Activated CD8-positive, alpha-beta memory T cell treated with anti-CD3 and anti-CD28 coated beads, Interleukin-2, amount 50 U/mL, for 24 hours (primary cell): ENCODE results near the gene THSD7A.

Experiments used
- DNase-seq: peaks from one replicate; pipeline ENCODE4 v3.0.0-alpha.2; 2020; ENCODE audit errors: extremely low read depth

The THSD7A gene

DNA sequence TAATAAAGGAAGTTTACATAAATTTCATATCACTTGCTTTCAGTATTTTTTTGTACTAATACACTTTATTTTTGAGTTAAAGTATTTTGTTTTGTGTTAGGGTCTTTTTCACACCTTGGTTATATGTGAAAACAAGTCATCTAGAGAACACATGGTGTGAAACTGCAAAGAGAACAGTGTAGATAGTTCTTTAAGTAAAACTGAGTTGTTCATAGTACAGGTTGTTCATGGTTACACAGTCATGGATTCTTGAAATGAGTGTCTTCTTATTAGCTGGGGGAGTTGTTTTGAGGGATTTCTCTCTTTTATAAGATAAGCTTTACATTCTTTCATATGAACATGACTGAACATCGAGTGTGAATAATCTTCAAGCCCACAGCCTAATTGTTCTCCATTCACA lies 244.2 kb downstream of the THSD7A start:
- DNase-seq, result no peak

DNA sequence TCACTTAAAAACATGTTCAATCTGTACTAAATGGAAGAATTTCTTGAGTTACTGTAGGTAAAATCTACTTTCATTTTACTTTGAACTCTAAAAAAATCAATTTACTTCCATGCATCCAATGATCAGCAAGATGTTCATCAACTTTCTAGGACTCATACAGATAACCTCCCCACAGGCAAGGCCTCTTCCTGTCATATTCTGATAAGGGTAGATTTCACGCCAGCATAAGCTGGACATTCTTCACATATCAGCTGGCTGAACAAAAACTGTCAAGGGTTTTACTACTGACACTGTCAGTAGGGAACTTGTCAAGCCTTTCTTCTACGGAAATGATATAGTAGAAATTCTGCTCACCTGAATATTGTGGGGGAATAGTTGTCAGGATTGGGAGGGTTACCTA lies 244.9 kb downstream of the THSD7A start:
- no peak for DNase-seq

DNA sequence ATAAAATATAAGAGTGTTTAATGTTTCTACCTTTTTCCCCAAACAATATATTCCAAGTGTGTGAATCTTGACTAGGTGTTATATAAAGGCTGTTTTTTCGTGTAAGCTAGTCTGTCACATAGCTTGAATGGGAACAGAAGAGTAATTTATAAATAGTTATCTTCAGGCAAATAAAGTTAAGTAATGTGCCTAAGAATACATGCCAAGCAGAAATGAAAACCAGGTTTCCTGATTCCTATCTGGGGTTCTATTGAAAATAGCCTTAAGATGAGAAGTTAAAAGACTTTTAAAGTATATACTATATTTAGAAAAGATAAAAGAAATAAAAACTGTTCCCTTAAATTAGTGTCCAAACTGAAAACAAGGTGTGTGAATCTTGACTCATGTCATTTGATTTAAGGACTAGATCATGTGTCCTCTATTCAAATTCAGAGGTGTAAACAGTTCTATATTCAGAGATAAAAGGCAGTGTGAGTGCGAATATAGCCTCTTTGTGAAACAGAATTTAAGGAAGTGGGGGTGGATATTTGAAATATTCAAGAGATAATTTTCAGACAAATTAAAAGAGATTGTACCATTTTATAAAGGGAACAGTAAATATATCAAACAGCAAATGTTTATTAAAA lies 247.5 kb downstream of the THSD7A start:
- no peak for DNase-seq

DNA sequence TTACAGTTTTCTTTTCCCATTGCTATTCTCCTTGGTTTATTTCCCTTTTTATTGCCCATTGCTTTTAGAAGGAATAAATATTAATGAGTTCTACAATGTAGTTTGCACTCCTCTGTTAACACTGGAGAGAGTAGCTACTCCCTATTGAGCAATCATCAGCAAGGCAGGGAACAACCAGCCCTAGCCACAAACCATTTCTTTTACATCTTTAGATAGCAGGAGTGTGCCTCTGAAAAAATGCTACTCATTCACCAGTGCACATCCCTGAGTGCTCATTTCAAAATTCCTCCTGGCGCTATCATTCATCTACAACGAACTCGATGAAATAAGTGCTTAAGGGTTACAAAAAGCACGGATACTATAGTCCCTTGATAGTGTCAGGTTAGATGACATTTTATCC lies 252.9 kb downstream of the THSD7A start:
- no peak for DNase-seq

DNA sequence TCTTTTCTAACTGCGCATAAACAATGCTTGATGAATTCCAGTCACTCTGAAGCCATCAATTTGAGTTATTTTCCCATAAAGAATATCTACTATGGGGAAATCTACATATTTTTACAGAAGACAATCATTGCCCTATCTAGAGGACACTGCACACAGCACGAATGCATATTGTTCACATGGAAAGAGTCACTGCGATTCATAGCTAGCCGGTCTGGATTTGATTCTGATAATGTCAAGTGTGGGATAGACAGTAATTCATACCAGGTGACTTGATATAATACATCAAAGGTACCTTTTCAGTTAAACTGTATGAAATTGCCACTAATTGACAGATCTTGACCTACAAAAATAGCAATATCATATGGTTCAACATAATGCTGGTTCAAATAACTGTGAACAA lies 255.7 kb downstream of the THSD7A start:
- no peak for DNase-seq

DNA sequence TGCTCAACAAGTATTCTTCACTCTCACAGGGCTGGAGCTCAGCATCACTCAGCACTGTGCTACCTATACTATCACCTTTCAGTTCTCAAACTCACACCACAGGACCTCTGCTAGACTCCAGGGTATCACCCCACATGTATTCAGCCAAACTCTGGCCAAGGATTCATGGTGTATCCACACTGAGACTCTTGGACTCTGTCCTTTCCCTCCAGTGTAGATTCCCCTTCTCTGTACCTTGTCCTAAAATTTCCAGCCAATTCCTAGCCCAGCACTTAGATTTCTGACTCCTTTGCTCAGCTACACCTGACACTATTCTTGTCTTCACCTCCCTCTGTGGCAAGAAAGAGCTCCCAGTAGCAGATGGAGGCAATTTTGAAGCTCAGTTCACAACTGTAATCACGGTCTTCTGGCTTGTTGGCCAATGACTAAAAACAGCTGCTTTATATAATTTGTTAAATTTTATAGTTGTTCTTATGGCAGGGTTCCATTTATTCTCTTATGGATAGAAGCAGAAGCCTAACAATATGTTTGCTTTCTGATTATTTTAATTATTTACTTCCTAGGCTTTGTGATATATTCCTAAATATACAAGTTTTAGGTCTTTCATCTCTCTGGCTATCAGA lies 258.8 kb downstream of the THSD7A start:
- DNase-seq, result no peak

DNA sequence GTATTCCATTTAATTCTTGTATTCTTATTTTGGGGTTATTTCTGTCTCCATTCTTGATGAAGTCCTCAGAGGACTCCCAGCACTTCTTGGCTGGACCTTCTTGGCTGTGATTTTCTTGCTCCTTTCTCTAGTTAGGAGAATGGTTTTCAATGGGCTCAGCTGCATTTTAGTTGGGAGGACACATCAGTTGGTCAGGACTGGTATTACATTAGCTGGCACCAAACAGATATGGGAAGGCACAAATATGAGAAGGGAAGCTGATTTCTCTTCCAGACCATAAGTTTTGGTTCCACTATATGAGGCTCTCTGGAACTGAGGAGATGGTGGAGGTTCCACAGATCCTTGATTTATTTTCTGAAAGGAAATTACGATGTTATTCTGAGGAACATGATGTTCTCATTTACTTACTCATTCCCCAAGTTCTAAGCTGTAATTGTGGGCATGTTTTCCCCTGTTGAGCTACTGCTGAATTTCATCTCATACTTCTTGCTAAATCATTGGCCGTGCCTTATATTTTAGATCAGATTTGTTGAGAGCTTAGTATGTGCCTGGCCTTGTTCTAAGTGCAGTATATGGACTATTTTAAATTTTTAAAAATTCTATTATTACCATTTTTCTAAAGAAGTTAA lies 261.0 kb downstream of the THSD7A start:
- DNase-seq, result no peak

DNA sequence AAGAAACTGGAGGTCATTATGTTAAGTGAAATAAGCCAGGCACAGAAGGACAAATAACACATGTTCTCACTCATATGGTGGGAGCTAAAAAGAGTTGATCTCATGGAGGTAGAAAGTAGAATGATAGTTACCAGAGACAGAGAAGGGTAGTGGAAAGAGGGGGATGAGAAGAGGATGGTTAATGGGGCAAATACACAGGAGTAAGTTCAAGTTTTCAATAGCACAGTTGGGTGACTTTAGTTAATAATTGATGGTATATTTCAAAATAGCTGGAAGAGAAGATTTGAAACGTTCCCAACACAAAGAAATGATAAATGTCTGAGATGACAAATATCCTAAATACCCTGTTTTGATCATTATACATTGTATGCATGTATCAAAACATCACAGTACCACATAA lies 261.8 kb downstream of the THSD7A start:
- no peak for DNase-seq

DNA sequence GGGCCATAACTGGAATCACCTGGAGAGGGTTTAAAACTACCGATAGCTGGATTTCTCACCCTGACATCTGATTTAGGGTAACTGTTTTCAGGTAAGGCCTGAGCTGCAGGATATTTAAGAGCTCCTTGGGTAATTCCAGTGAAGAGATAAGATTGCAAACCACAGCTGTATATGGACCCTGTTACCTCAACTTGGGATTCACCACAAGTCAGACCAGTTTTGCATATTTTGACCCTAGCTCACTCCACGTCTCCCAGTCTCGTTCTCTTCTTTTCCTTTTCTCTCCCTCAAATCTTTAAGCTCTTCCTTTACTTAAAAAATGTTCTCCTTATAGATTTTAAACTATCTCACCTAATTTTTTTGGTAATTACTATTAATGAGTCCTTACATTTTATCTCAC lies 264.4 kb downstream of the THSD7A start:
- no peak for DNase-seq

DNA sequence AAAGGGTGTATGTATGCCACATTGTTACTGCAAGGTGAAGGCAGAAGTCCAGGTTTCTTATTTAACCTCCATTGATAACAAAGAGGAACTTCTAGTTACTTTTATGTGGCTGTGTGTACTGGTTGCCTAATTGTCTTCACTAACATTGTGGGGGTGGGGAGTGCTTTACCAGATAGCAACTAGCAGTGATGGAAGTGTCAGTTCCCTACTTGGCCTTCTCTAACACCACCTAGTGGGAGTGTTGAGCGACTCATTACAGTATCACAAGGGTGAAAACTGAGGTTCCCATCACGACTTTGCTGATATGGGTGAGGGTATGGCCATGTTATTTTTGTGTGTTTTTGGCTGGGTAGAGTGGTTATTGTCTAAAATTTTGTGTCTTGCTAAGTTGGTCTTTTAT lies 274.4 kb downstream of the THSD7A start:
- no peak for DNase-seq

DNA sequence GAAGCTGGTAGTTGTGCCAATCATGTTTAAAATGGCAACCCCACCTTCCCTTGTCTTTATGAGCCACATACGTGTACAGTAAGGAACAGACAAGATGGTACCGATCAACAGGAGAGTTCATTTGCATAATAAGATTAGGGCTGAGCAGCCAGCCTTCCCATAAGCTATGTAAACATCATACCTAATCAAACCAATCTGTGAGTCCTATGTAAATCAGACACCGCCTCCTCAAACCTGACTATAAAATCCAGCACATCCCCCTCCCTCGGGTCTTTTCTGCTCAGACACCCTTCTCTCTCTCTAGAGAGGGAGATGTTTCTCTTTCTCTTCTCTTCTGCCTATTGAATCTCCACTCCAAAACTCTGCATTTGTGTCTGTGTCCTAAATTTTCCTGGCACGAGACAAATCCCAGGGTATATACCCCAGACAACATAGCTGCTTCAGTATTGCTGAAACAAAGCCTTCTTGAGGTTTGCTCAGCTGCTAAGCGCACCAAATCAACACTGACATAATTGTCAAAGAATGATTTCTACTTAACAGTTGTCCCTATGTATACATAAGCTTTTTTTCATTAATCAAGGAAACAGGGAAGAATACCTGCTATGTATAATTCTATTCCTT lies 279.2 kb downstream of the THSD7A start:
- DNase-seq, result no peak

DNA sequence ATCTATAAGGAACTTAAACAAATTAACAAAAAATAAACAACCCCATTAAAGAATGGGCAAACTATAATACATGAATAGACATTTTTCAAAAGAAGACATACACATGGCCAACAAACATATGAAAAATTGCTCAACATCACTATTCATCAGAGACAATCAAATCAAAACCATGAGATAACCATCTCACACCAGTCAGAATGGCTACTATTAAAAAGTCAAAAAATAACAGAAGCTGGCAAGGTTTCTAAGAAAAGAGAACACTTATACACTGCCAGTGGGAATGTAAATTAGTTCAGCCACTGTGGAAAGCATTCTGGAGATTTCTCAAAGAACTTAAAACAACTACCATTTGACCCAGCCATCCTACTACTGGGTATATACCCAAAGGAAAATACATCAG lies 280.5 kb downstream of the THSD7A start:
- DNase-seq, result no peak

DNA sequence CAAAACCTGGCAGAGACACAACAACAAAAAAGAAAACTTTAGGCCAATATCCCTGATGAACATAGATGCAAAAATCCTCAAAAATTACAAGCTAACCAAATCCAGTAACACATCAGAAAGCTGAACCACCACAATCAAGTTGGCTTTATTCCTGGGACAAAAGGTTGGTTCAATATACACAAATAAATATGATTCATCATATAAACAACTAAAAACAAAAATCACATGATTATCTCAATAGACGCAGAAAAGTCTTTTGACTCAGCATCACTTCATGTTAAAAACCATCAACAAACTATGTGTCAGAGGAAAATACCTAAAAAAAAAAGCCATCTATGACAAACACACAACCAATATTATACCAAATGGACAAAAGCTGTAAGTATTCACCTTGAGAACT lies 283.5 kb downstream of the THSD7A start:
- no peak for DNase-seq

DNA sequence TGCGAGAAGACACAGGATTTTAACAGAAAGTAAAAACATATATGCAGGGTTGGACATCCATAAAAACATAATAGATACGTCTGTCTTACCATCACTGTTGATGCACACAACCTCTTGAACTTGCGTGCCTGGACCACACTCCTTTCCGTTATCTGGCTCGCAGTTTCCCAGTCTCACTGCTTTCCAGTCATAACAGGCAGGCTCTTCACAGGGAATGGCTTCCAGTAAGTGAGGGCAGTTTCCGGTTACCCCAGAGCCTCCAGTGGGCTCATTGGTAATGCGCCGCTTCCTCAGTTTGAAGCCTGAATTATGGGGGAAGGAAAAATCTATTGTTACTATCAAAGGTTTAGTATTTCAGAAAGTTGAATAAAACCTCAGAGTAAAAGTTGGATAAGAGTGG lies 290.7 kb downstream of the THSD7A start:
- no peak for DNase-seq

DNA sequence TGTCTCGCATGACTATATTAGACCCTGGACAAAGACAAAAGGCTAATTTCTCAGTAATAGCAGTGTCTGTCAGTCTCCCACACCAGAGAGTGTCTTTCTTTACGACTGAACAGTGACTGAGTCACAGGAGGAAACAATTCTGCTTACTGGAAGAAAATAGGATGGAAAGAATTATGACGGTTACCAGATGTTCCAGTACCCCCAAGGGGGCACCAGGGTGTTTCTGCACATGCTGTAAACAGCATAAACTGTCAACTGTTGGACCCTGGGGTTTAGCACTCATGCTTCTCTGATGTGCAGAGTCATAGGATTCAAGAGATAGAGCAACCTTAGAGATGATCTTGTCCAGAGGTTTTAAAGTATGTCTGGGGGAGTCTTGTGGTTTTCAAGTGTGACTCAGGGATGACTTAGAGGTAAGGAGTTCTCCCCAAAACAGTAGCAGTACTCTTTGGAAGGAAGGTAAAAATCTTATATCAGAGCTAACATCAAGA lies 291.7 kb downstream of the THSD7A start:
- DNase-seq, result no peak

DNA sequence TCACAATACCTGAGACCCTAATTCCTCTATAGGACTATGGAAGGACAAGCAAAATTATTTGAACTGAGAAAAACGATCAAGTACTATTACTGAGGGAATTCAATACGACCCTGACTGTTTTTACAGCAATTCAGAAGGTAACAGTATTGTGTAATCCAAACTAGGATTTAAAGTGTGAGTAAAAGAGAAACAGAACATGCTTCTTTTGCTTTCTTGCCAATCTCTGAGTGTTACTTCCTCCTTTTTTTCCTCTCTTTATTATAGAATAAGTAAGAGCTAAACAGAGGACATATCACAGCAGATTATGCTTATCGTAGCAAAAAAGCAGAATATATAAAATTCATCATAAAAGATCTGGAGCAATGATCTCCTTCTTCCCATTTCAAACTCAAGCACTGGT lies 292.1 kb downstream of the THSD7A start:
- no peak for DNase-seq

DNA sequence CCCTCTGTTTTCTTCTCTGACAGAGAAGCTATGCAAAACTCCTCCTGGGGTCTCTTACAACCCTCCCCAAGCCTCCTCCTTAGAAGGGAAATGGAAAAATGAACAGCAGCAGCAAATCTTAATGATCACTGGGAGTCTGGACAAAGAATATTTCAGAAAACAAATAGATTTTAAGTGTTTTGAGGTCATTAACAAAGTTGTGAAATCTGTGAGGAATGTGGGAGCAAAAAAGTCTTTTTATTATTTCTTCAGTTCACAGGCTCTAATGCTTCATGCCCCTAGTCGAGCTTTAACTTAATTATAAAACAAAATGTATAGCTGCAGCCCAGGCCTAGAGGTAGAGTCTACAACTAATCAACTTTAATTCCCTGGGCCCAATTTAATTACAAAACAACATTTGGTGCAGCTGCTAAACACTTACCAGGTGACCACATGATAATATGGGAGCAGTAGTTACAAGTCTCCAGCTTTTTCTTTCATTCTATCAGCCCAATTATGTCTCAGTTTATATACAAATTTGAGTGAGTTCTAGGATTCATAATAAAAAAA lies 293.2 kb downstream of the THSD7A start:
- DNase-seq, result no peak

DNA sequence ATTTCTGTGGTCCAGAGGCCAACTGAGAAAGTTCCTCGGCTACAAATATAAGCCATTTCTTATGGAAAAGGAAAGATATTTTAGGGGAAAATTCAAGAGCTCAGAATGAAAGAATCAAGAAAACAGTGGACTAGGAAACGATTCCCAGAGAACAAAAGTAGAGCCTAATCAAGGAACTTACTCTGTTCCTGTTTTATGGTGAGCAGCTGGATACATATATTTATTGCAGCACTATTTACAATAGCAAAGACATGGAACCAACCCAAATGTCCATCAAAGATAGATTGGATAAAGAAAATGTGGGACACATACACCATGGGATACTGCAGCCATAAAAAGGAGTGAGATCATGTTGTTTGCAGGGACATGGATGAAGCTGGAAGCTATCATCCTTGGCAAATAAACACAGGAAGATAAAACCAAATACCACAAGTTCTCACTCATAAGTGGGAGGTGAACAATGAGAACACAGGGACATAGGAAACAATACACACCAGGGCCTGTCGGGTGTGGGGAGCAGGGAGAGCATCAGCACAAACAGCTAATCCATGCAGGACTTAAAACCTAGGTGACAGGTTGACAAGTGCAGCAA lies 298.7 kb downstream of the THSD7A start:
- no peak for DNase-seq

DNA sequence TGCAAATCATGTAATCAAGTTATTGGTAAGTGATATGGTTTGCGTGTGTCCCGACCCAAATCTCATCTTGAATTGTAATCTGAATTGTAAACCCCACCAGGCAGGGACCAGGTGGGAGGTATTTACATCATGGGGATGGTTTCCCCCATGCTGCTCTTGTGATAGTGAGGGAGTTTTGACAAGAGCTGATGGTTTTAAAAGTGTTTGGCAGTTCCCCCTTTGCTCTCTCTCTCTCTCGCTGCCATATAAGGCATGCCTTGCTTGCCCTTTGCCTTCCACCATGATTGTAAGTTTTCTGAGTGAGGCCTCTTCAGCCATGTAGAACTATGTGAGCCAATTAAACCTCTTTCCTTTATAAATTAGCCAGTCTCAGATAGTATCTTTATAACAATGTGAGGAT lies 302.6 kb downstream of the THSD7A start:
- no peak for DNase-seq

DNA sequence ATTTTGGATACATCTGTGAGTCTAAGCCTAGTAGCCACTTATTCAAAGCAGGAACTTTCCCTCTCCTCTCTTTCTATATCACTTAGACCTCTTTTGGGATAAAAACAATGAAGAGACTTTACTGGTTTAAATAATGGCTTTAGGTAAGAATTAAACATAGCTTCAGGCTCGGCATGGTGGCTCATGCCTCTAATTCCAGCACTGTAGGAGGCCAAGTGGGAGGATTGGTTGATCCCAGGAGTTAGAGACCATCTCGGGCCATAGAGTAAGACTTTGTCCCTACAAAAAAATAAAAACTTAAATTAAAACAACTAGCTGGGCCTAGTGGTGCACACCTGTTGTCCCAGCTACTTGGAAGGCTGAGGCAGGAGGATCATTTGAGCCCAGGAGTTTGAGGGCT lies 304.3 kb downstream of the THSD7A start:
- DNase-seq, result no peak

DNA sequence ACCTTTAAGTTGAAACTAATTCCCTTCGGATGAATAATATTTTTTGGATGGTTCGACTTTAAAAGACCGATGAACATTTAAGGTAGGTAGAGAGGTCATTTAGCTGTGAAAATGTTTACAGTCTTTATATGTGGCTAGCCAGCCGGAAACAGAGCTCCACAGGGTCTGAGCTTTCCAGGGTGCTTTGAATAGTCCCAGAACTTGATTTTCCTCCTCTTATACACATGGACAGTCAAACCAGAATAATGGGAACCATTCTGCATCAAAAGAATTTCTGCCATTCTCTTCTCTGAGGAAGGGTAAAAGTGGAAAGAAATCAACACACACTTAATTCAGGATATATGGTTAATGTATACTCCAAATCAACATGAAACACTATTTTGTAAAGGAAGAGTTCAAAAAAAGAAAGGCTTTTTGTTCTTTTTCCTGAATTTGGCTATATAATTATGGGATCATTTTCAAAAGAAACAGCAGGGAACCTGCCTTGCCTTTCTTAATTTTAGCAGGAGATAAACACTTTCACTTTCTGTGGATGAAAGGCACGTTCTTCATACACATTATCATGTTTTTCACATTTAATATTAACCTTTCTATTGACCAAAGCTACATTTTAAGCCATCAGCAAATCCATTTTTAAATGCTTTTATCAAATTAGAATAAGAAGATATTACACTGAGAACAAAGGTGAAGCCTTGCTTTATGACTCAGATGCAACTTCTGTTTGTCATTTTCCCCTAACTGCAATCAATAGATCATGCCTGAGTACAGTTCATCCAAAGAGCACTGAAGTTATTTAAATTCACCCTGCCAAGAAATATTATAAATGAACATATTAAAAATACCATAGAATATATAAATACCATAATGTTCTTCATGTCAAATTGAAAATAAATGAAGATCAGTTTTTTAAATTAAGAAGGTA lies 307.3 kb downstream of the THSD7A start:
- no peak for DNase-seq
